A549 treated with CpdA at 1 μM for 4 hours (cell line): ENCODE data around the gene COMMD10. TPM values are rescaled to one million over a fixed set of nuclear protein-coding genes. Genes with fewer than 3 reads are reported as not detected.

Experiments
- total RNA-seq: library from RNA; stranded (reverse); fragments of 200-300 nt; extraction: Qiagen RNA extraction; gene quantifications from 5 replicates; pipeline ENCODE4 v1.2.3, GENCODE V29; 2022; ENCODE audit warnings: low read depth

The COMMD10 gene
- total RNA-seq, result 35.9 to 40.6 TPM (median 37.6 TPM) in 5 replicates

GRCh38 chr5:116084871-116085715 lies at the start of gene COMMD10:
Gene COMMD10 (plus strand): TSS chr5:116085025.

Other genes with a start within 250 kb of the COMMD10 start
- gene ATG12, start 243.5 kb upstream of the COMMD10 start, total RNA-seq, result 48.3 to 57.6 TPM (median 51.0 TPM) in 5 replicates
- 63.5 to 74.3 TPM (median 68.7 TPM) in 5 replicates for gene AP3S1, start 243.1 kb upstream of the COMMD10 start, total RNA-seq
- 0.05 to 0.17 TPM (median 0.17 TPM) in 3 of 5 replicates, not detected in the others for gene LVRN, start 122.5 kb upstream of the COMMD10 start, total RNA-seq
- gene ARL14EPL, start 52.6 kb upstream of the COMMD10 start, total RNA-seq, result 0.07 to 0.69 TPM (median 0.39 TPM) in 5 replicates